Activated CD8-positive, alpha-beta memory T cell treated with anti-CD3 and anti-CD28 coated beads, Interleukin-2, amount 50 U/mL, for 4 hours (primary cell): ENCODE results near the gene CASP9.
"Not testable (repeated sequence)": the region's sequence is repeated elsewhere in the genome, so short reads cannot be mapped to it uniquely, and the experiment has no call there.

Experiments
- DNase-seq: peaks from one replicate; pipeline ENCODE4 v3.0.0-alpha.2; 2020

The CASP9 gene

GRCh38 chr1:15525050-15526020, 1.3 kb upstream of the CASP9 start:
- no peak for DNase-seq

DNA sequence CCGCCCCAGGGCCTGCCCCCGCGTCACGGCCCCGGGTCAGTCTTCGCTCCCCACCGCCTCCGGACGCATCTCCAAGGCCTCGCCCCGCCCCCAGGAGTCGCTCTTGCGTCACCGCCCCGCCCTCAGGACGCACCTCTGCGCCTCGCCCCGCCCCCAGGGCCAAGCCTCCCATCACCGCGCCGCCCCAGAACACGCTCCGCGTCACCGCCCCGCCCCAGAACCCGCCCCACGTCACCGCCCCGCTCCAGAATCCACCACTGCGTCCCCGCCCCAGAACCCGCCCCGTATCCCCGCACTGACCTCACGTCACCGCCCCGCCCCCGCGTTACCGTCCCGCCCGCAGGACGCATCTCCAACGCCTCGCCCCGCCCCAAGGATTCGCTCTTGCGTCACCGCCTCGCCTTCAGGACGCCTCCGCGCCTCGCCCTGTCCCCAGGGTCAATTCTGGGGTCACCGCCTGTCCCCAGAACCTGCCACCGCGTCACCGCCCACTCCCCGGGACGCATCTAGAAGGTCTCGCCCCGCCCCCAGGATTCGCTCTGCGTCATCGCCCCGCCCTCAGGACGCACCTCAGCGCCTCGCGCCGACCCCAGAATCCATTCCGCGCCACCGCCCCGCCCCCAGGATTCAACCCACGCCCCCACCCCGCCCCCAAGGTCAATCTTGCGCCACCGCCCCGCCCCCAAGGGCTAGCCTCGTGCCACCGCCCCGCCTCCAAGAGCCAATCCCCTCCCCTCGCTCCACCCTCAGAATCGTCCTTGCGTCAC, 451 bp upstream of the CASP9 start:
- DNase-seq, result peak; percentile 100

GRCh38 chr1:15523104-15524020, 653 bp downstream of the CASP9 start:
- no peak for DNase-seq

DNA sequence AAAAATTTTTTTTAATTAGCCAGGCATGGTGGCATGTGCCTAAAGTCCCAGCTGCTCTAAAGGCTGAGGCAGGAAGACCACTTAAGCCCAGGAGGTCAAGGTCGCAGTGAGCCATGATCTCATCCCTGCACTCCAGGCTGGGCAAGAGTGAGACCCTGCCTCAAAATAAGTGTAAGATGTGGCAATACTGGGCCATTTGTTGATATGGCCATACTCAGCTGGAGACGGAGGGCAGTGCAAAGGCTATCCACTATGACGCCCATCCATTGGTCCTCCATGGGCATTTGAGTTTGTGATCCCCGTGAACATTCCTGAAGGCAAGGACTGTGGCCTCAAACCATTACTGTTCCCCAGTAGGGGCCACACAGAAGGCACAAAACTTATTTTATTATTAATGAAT, 1.5 kb downstream of the CASP9 start:
- DNase-seq, result no peak

GRCh38 chr1:15521206-15521906, 2.7 kb downstream of the CASP9 start:
- not testable (repeated sequence) for DNase-seq

- no peak for DNase-seq
These were observed 4.4 kb downstream of the CASP9 start for GRCh38 chr1:15519625-15520024.

- no peak for DNase-seq
These were observed 8.9 kb downstream of the CASP9 start for GRCh38 chr1:15515022-15515663.

DNA sequence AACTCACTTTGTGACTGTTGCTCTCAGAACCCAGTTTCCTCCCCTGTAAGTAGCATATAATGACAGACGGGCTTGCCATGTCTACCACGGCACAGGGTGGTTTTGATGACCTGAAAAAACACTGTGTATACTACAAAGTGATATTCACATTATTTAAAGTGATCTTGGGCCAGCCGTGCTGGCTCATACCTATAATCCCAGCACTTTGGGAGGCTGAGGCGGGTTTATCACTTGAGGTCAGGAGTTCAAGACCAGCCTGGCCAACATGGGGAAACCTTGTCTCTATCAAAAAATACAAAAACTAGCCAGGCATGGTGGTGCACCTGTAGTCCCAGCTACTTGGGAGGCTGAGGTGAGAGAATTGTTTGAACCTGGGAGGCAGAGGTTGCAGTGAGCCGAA, 9.5 kb downstream of the CASP9 start:
- DNase-seq, result not testable (repeated sequence)

- no peak for DNase-seq
These were observed 10.1 kb downstream of the CASP9 start for GRCh38 chr1:15513919-15514318.

GRCh38 chr1:15513192-15513591, 10.8 kb downstream of the CASP9 start:
- no peak for DNase-seq

GRCh38 chr1:15510611-15511405, 13.2 kb downstream of the CASP9 start:
- DNase-seq, result no peak

- no peak for DNase-seq
These were observed 14.4 kb downstream of the CASP9 start for GRCh38 chr1:15509586-15509985.

GRCh38 chr1:15508700-15509487, 15.1 kb downstream of the CASP9 start:
- DNase-seq, result no peak

GRCh38 chr1:15507278-15507677, 16.7 kb downstream of the CASP9 start:
- DNase-seq, result no peak

DNA sequence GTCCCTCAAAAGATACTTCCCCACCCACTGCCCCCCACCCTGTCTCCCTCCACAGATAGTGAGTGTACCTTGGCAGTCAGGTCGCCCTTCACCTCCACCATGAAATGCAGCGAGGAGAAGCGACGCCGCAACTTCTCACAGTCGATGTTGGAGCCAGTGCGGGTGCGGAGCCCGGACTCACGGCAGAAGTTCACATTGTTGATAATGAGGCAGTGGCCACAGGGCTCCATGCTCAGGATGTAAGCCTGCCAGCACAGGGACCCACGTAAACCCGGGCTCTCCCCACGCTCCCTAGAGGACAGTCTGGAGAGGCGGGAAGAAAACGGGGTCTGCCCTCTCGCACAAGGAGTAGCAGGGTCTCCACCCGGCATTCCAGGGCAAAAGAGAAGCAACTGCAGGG, 17.2 kb downstream of the CASP9 start:
- no peak for DNase-seq

GRCh38 chr1:15504436-15504835, 19.6 kb downstream of the CASP9 start:
- DNase-seq, result no peak

DNA sequence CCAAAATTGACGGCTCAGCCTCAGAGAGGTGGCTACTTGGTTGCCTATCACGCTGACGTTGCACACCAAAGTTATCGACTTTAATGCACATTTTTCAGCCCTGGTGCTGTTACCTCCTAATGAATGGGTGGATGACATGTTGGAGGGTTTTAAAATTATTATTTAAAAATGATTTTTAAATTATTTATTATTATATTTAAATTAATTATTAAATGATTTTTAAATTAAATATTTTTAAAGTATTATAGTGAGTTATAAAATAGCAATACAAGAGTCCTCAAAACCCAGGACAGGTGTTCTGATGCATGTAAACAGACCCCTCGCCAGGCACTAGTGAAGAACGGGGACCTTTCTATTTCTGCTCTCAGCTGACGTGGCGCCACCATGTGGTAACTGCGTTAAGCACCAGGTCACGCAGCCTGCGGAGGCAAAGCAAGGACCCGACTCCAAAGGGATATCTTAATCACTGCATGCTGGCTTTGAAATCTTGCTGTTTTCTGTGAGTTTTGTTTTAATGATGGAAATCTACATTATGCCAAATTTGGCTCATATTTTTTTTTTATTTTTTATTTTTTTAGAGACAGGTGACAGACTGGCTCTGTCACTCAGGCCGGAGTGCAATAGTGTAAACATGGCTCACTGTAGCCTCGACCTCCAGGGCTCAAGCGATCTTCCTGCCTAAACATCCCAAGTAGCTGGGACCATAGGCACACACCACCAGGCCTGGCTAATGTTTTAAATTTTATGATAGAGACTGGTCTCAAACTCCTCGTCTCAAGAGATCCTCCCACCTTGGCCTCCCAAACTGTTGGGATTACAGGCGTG, 22.6 kb downstream of the CASP9 start:
- peak; percentile 45 for DNase-seq

DNA sequence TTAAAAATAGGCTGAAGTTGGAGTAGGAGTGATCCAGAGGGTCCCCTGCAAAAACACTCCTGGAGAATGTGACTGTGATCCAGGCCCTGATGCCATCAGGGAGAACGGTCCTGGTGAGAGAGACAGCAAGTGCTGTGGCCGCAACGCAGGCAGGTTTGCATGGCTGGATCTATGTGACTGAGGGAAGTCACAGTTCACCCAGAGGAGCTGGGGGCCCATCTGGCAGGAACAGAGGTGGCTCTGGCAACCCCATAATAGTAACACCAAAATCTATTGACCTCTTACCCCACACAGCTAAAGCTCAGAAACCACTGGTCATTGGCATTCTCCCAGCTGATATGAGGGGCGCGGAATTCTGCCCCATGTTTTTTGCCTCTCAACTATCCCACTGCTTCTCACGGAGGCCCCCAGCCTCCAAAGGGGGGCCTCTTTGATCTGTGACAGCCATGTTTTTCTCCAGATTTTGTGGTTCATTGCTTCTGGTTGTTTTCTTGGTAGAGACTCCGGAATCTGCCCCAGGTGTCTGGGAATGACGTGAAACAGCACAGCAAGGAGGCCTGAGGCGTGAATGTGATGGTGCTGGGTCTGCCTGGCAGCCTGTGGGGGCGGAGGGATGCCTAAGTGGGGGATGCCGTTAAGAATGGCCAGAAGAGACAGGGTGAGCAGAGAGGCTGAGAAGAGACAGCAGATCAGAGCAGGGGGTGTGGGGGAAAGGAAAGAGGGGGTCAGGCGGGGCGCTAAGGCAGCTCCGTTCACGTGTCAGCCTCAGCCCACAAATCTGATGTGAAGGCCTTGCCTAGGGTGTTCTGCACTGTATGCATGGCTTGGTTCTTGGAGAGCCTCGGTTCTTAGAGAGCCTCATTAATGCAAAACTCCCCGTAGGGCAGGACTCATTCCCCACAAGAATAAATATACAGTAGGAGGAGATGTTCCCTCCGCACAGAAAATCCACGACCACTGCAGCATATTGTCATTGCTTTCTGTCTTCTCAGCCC, 23.5 kb downstream of the CASP9 start:
- DNase-seq, result no peak
